HG03175 (cell line): ENCODE results near the gene MAP4K2.
"Not testable (repeated sequence)": the region's sequence is repeated elsewhere in the genome, so short reads cannot be mapped to it uniquely, and the experiment has no call there.

Source experiments
- ATAC-seq: cut with Tn5 transposase; IDR thresholded peaks from one replicate; pipeline ENCODE4 v1.9.1; 2021; ENCODE audit warnings: mild to moderate bottlenecking, moderate library complexity; ENCODE audit not compliant: unreplicated experiment

Gene MAP4K2

GRCh38 chr11:64838600-64839334 is 35.8 kb upstream of the MAP4K2 start:
- ATAC-seq, result no peak

GRCh38 chr11:64837887-64838351 is 34.9 kb upstream of the MAP4K2 start:
- ATAC-seq, result no peak

- ATAC-seq, result no peak
Observed at GRCh38 chr11:64836448-64837072, 33.5 kb upstream of the MAP4K2 start.

GRCh38 chr11:64835616-64836447 is 32.8 kb upstream of the MAP4K2 start:
- no peak for ATAC-seq

- no peak for ATAC-seq
Observed at GRCh38 chr11:64834723-64835615, 32.0 kb upstream of the MAP4K2 start.

GRCh38 chr11:64834031-64834722 is 31.2 kb upstream of the MAP4K2 start:
- no peak for ATAC-seq

- no peak for ATAC-seq
Observed at GRCh38 chr11:64833509-64833908, 30.5 kb upstream of the MAP4K2 start.

GRCh38 chr11:64833198-64833502 is 30.1 kb upstream of the MAP4K2 start:
- no peak for ATAC-seq

GRCh38 chr11:64832467-64833197 is 29.6 kb upstream of the MAP4K2 start:
- ATAC-seq, result no peak

GRCh38 chr11:64831411-64831891 is 28.4 kb upstream of the MAP4K2 start:
- ATAC-seq, result no peak

GRCh38 chr11:64829536-64830251 is 26.7 kb upstream of the MAP4K2 start:
- ATAC-seq, result no peak

GRCh38 chr11:64827451-64827839 is 24.4 kb upstream of the MAP4K2 start:
- no peak for ATAC-seq

- no peak for ATAC-seq
Observed at GRCh38 chr11:64826578-64827450, 23.8 kb upstream of the MAP4K2 start.

- ATAC-seq, result no peak
Observed at GRCh38 chr11:64826062-64826461, 23.0 kb upstream of the MAP4K2 start.

- ATAC-seq, result no peak
Observed at GRCh38 chr11:64823568-64824119, 20.6 kb upstream of the MAP4K2 start.

GRCh38 chr11:64817476-64817875 is 14.5 kb upstream of the MAP4K2 start:
- ATAC-seq, result no peak

GRCh38 chr11:64815433-64815832 is 12.4 kb upstream of the MAP4K2 start:
- ATAC-seq, result not testable (repeated sequence)
